Brain microvascular endothelial cell (primary cell): ENCODE data around the gene DCX.

Experiments
- DNase-seq: peaks from one replicate; pipeline ENCODE4 v3.0.0-alpha.2; 2020
- H3K27ac ChIP-seq: fragments of 250-450 bp; sonication (Bioruptor Pico); 2 replicates; pipeline ENCODE4 v1.5.1; 2020; ENCODE audit warnings: mild to moderate bottlenecking, moderate library complexity
- H3K27me3 ChIP-seq: fragments of 250-450 bp; sonication (Bioruptor Pico); replicated peaks from 2 replicates; pipeline ENCODE4 v1.5.1; 2020; ENCODE audit warnings: mild to moderate bottlenecking
- H3K36me3 ChIP-seq: fragments of 250-450 bp; sonication (Bioruptor Pico); replicated peaks from 2 replicates; pipeline ENCODE4 v1.5.1; 2020; ENCODE audit warnings: mild to moderate bottlenecking
- H3K4me3 ChIP-seq: 2 replicates; pipeline ENCODE4 v1.5.1; 2011; ENCODE audit warnings: low read depth, mild to moderate bottlenecking, control low read depth, low read length, moderate library complexity
- in situ Hi-C: cut with HindIII; loops from 2 replicates; pipeline ENCODE4 v1.10.0; 2017; ENCODE audit warnings: low sequenced_read_pairs, low pct_ligation_motif_present
- TF ChIP-seq, protein P1 (sequence below): IDR thresholded peaks from 2 replicates; pipeline ENCODE4 v1.5.1; 2011; ENCODE audit warnings: low read depth, mild to moderate bottlenecking, moderate library complexity, low read length, control low read depth, inconsistent platforms; ENCODE audit errors: missing control alignments

DCX gene

DNA sequence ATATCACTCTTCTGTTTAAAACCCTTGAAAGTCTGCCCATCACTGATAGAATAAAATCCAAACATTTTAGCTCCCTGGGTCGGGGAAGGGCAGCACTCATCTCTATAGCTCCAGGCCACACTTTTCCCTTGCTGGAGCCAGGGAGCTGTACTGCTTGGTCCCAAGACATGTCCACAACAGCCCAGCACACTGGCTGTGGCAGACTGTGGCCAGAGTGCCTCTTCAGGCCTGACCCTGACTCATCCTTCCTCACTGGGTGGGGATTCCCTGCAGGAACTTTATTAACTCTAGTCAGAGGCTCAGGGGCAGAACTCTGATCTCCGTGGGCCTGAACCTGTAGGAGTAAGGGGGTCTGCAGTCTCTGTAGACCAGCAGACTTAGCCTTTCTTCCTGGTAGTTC lies 71.9 kb downstream of the DCX start:
- no peaks in the 10 kb centered on the region for H3K27me3 ChIP-seq
- no peaks in the 10 kb centered on the region for H3K36me3 ChIP-seq
- TF ChIP-seq, protein P1, sequence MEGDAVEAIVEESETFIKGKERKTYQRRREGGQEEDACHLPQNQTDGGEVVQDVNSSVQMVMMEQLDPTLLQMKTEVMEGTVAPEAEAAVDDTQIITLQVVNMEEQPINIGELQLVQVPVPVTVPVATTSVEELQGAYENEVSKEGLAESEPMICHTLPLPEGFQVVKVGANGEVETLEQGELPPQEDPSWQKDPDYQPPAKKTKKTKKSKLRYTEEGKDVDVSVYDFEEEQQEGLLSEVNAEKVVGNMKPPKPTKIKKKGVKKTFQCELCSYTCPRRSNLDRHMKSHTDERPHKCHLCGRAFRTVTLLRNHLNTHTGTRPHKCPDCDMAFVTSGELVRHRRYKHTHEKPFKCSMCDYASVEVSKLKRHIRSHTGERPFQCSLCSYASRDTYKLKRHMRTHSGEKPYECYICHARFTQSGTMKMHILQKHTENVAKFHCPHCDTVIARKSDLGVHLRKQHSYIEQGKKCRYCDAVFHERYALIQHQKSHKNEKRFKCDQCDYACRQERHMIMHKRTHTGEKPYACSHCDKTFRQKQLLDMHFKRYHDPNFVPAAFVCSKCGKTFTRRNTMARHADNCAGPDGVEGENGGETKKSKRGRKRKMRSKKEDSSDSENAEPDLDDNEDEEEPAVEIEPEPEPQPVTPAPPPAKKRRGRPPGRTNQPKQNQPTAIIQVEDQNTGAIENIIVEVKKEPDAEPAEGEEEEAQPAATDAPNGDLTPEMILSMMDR = no peak
- DNase-seq = no peak
- no peak overlapping the region for H3K27ac ChIP-seq
- in situ Hi-C loops = no loop called here
- H3K4me3 ChIP-seq = no peak overlapping the region

DNA sequence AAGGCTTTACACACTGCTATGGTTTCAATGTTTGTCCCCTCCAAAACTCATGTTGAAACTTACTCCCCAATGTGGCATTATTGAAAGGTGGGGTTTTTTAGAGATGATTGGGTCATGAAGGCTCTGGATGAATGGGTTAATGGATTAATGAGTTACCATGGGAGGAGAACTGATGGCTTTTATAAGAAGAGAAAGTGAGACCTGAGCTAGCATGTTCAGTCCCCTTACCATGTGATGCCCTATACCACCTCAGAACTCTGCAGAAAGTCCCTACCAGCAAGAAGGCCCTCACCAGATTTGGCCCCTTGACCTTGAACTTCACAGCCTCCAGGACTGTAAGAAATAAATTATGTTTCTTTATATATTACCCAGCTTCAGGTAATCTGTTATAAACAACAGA lies 72.8 kb downstream of the DCX start:
- TF ChIP-seq, protein P1 = no peak
- in situ Hi-C loops = no loop called here
- H3K27me3 ChIP-seq = no peaks in the 10 kb centered on the region

DNA sequence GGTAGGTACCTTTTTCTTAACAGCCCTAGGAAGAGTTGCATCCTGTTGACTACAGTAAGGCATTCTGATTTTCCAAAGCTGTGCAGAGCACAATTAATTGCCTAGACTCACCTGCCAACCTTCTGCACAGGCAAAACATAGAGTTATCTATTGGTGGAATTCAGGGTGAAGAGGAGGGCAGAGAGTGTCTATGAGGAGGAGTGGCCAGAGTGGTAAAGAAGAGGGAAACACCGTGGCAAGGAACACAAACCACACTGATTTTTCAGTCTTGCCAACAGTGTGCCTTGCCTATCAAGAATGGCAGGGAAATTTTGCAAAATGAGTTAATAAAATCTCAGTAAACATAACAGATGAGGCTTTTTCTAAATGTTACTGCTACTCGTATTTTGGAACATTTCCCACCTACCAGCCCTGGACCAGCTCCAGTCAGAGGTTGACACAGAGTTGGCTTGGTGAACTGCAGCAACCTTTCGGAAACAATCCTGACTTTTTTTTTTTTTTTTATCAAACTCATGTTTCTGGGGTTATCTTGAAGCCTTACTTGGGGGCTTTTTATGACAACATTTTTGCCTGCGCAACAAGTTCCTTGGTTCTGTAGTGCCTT lies 73.8 kb downstream of the DCX start:
- TF ChIP-seq, protein P1 = no peak
- no peak overlapping the region for H3K4me3 ChIP-seq
- in situ Hi-C loops = no loop called here
- no peak for DNase-seq
- no peaks in the 10 kb centered on the region for H3K36me3 ChIP-seq
- H3K27me3 ChIP-seq = no peaks in the 10 kb centered on the region
- no peak overlapping the region for H3K27ac ChIP-seq

More for the DNA sequence above, 72.8 kb downstream of the DCX start:
- no peaks in the 10 kb centered on the region for H3K36me3 ChIP-seq
- no peak overlapping the region for H3K4me3 ChIP-seq
- H3K27ac ChIP-seq = no peak overlapping the region
- no peak for DNase-seq

DNA sequence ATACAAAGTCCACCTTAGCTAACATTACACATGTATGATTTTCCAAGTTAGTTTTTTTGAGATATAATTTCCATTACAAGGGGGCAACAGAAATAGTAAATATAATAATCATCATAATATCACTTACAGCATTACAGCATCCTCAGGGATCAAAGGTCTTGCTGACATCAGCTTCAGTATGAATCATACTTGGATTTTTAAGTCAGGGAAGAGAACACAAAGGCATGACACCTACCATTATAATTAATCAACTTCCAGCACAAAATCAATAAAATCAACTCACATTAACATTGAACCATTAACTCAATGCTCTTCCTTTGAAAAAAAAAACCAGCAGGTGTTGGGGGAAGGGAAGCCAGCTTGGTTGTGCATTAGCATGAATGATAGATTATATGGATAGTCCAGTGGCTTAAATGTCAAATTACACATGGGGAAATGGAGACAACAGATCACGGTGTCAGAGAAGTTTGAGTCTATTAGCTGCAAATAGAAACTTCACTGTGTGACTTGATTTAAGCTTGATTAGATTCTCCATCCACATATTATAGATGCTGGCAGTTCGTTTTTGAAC lies 74.8 kb downstream of the DCX start:
- Histone ChIP-seq H3K27me3 (no peaks in the 10 kb centered on the region), H3K36me3 (no peaks in the 10 kb centered on the region), H3K4me3 (no peak overlapping the region), H3K27ac (no peak overlapping the region)
- in situ Hi-C loops = no loop called here
- no peak for DNase-seq
- TF ChIP-seq, protein P1 = no peak

DNA sequence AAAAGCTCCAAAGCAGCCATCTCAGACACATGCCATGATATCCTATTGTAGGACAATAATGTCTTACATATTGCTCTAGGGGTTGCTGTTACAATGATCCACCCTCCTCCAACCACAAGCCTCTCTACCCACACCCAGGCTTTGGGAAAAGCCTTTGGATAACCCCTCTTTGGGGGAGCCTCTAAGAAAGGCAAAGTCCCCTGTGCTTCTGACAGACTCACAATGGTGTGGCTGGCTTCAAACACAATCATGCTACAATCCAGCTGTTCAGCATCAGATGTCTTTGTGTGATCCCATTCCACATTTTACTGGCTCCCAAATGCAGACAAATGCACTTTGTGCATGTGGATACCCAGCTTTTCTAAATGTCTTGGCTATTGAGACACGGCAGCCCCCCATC lies 75.9 kb downstream of the DCX start:
- Histone ChIP-seq H3K36me3 (no peaks in the 10 kb centered on the region), H3K4me3 (no peak overlapping the region), H3K27me3 (no peaks in the 10 kb centered on the region), H3K27ac (no peak overlapping the region)
- in situ Hi-C loops = no loop called here
- TF ChIP-seq, protein P1 = no peak
- DNase-seq = no peak

DNA sequence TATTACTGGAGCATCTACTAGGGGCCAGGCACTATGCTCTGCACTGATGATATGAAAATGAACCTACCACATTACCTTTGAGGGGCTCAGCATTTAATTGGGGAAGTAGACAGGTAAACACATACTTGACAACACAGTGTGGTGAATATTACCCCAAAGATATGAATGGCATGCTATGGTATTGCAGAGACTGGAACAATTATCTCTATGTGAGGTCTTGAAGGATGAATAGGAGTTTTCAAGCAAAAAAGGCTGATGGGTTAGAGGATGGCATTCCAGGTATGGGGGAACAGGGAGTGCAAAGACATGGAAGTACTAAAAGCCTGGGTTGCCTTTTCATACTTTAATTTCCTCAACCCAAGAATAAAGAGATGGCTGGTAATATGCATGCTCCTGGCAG lies 82.6 kb downstream of the DCX start:
- in situ Hi-C loops = no loop called here
- no peaks in the 10 kb centered on the region for H3K27me3 ChIP-seq
- no peak for DNase-seq
- no peak overlapping the region for H3K4me3 ChIP-seq
- TF ChIP-seq, protein P1 = no peak
- H3K27ac ChIP-seq = no peak overlapping the region
- no peaks in the 10 kb centered on the region for H3K36me3 ChIP-seq
